ENCODE measurements around the gene TMEM164. TPM values are rescaled to one million over a fixed set of nuclear protein-coding genes. Genes with fewer than 3 reads are reported as not detected.

TMEM164 gene
- total and polyA plus RNA-seq, 2 experiments from 2014 or later = 3.4 to 17.2 TPM

DNA sequence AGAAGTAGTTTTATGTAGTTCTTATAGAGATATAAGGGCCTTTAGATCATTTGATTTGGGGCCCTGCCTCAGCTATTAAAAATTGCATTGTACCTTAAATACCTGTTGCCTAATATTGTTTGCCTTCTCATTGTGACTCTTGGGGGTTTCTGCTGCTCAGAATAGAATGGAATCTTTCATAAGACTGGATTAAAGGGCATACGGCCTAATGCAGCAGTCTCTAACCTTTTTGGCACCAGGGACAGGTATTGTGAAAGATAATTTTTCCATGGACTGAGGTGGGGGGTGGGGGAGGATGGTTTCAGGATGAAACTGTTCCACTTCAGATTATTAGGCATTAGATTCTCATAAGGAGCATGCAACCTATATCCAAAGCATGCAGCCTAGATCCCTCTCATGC, 46.2 kb downstream of the TMEM164 start:
- Histone ChIP-seq H3K36me3 (ENCODE audit: insufficient read depth) (no peaks in the 10 kb centered on the region), H2AFZ (no peak overlapping the region), H3K9me2 (ENCODE audit: insufficient read depth) (no peaks in the 10 kb centered on the region), H3K27me3 (ENCODE audit: insufficient read depth) (no peaks in the 10 kb centered on the region), H3K4me2 (no peak overlapping the region), H4K20me1 (replicated peaks; ENCODE audit: insufficient read depth) (no peaks in the 10 kb centered on the region), H3K27ac (ENCODE audit: low read depth) (no peak overlapping the region), H3K79me2 (replicated peaks; ENCODE audit: insufficient read depth) (no peaks in the 10 kb centered on the region), H3F3A (replicated peaks; ENCODE audit: low read depth) (no peaks in the 10 kb centered on the region), H3K4me3 (no peak overlapping the region), H3K4me1 (ENCODE audit: insufficient read depth) (peaks cover 16% of the 10 kb centered on the region)
- peaks cover 37% of the 10 kb centered on the region for H3K4me1 Mint-ChIP-seq
- no peak overlapping the region for H3K27ac Mint-ChIP-seq
- H3K36me3 Mint-ChIP-seq (ENCODE audit: low read depth) = 0 out of 3 replicates have a peak, but pooled peaks cover 3% of the 10 kb centered on the region
- DNase-seq (ENCODE audit: low spot score) (no peak), ATAC-seq (no peak)
- H3K27me3 Mint-ChIP-seq (ENCODE audit: insufficient read depth, low read depth, poor library complexity) = no peaks in the 10 kb centered on the region
- no peaks in the 10 kb centered on the region for H3K9me3 Mint-ChIP-seq
- no peak overlapping the region for H3K4me3 Mint-ChIP-seq
- TF ChIP-seq STAT1 (IDR thresholded peaks at IDR 0.05; ENCODE audit: unreplicated experiment) = no peak
- TF ChIP-seq, protein P1, sequence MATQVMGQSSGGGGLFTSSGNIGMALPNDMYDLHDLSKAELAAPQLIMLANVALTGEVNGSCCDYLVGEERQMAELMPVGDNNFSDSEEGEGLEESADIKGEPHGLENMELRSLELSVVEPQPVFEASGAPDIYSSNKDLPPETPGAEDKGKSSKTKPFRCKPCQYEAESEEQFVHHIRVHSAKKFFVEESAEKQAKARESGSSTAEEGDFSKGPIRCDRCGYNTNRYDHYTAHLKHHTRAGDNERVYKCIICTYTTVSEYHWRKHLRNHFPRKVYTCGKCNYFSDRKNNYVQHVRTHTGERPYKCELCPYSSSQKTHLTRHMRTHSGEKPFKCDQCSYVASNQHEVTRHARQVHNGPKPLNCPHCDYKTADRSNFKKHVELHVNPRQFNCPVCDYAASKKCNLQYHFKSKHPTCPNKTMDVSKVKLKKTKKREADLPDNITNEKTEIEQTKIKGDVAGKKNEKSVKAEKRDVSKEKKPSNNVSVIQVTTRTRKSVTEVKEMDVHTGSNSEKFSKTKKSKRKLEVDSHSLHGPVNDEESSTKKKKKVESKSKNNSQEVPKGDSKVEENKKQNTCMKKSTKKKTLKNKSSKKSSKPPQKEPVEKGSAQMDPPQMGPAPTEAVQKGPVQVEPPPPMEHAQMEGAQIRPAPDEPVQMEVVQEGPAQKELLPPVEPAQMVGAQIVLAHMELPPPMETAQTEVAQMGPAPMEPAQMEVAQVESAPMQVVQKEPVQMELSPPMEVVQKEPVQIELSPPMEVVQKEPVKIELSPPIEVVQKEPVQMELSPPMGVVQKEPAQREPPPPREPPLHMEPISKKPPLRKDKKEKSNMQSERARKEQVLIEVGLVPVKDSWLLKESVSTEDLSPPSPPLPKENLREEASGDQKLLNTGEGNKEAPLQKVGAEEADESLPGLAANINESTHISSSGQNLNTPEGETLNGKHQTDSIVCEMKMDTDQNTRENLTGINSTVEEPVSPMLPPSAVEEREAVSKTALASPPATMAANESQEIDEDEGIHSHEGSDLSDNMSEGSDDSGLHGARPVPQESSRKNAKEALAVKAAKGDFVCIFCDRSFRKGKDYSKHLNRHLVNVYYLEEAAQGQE (IDR thresholded peaks at IDR 0.05; ENCODE audit: unreplicated experiment) = no peak

DNA sequence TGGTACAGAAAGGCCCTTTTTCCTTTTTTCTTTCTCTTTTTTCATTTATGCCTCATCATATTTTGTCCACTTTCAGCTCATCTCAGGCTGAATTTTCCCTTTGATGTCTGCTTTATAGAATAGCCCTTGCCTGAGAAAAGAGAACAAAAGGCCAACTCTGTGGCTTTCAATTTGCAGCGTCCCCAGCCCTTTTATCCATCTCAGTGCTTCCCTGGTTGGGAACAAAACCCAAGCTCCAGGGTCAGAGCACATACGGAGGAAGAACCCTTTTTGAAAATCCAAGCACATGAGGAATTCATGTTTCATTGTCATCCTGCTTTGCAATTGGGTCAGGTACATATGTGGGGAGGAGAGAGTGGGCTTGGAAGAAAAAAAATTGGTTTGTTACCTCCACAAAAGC, 47.5 kb downstream of the TMEM164 start:
- no peak overlapping the region for H2AFZ ChIP-seq
- H3K4me3 ChIP-seq = no peak overlapping the region
- H3K9me2 ChIP-seq (ENCODE audit: insufficient read depth) = no peaks in the 10 kb centered on the region
- peaks cover 35% of the 10 kb centered on the region for H3K4me1 Mint-ChIP-seq
- H3K4me3 Mint-ChIP-seq = no peak overlapping the region
- no peaks in the 10 kb centered on the region for H3F3A ChIP-seq (replicated peaks; ENCODE audit: low read depth)
- H3K36me3 Mint-ChIP-seq (ENCODE audit: low read depth) = 0 out of 3 replicates have a peak, but pooled peaks cover 6% of the 10 kb centered on the region
- H3K27me3 Mint-ChIP-seq (ENCODE audit: insufficient read depth, low read depth, poor library complexity) = no peaks in the 10 kb centered on the region
- H3K4me1 ChIP-seq (ENCODE audit: insufficient read depth) = peaks cover 15% of the 10 kb centered on the region
- H4K20me1 ChIP-seq (replicated peaks; ENCODE audit: insufficient read depth) = no peaks in the 10 kb centered on the region
- H3K79me2 ChIP-seq (replicated peaks; ENCODE audit: insufficient read depth) = no peaks in the 10 kb centered on the region
- DNase-seq (ENCODE audit: low spot score) (no peak), ATAC-seq (peak; percentile 54)
- no peaks in the 10 kb centered on the region for H3K36me3 ChIP-seq (ENCODE audit: insufficient read depth)
- H3K4me2 ChIP-seq = no peak overlapping the region
- no peaks in the 10 kb centered on the region for H3K9me3 Mint-ChIP-seq
- no peak overlapping the region for H3K27ac ChIP-seq (ENCODE audit: low read depth)
- no peaks in the 10 kb centered on the region for H3K27me3 ChIP-seq (ENCODE audit: insufficient read depth)
- no peak overlapping the region for H3K27ac Mint-ChIP-seq
- TF ChIP-seq EZH2 (IDR thresholded peaks at IDR 0.05; ENCODE audit: low read depth, unreplicated experiment) = no peak
- TF ChIP-seq, protein P2, sequence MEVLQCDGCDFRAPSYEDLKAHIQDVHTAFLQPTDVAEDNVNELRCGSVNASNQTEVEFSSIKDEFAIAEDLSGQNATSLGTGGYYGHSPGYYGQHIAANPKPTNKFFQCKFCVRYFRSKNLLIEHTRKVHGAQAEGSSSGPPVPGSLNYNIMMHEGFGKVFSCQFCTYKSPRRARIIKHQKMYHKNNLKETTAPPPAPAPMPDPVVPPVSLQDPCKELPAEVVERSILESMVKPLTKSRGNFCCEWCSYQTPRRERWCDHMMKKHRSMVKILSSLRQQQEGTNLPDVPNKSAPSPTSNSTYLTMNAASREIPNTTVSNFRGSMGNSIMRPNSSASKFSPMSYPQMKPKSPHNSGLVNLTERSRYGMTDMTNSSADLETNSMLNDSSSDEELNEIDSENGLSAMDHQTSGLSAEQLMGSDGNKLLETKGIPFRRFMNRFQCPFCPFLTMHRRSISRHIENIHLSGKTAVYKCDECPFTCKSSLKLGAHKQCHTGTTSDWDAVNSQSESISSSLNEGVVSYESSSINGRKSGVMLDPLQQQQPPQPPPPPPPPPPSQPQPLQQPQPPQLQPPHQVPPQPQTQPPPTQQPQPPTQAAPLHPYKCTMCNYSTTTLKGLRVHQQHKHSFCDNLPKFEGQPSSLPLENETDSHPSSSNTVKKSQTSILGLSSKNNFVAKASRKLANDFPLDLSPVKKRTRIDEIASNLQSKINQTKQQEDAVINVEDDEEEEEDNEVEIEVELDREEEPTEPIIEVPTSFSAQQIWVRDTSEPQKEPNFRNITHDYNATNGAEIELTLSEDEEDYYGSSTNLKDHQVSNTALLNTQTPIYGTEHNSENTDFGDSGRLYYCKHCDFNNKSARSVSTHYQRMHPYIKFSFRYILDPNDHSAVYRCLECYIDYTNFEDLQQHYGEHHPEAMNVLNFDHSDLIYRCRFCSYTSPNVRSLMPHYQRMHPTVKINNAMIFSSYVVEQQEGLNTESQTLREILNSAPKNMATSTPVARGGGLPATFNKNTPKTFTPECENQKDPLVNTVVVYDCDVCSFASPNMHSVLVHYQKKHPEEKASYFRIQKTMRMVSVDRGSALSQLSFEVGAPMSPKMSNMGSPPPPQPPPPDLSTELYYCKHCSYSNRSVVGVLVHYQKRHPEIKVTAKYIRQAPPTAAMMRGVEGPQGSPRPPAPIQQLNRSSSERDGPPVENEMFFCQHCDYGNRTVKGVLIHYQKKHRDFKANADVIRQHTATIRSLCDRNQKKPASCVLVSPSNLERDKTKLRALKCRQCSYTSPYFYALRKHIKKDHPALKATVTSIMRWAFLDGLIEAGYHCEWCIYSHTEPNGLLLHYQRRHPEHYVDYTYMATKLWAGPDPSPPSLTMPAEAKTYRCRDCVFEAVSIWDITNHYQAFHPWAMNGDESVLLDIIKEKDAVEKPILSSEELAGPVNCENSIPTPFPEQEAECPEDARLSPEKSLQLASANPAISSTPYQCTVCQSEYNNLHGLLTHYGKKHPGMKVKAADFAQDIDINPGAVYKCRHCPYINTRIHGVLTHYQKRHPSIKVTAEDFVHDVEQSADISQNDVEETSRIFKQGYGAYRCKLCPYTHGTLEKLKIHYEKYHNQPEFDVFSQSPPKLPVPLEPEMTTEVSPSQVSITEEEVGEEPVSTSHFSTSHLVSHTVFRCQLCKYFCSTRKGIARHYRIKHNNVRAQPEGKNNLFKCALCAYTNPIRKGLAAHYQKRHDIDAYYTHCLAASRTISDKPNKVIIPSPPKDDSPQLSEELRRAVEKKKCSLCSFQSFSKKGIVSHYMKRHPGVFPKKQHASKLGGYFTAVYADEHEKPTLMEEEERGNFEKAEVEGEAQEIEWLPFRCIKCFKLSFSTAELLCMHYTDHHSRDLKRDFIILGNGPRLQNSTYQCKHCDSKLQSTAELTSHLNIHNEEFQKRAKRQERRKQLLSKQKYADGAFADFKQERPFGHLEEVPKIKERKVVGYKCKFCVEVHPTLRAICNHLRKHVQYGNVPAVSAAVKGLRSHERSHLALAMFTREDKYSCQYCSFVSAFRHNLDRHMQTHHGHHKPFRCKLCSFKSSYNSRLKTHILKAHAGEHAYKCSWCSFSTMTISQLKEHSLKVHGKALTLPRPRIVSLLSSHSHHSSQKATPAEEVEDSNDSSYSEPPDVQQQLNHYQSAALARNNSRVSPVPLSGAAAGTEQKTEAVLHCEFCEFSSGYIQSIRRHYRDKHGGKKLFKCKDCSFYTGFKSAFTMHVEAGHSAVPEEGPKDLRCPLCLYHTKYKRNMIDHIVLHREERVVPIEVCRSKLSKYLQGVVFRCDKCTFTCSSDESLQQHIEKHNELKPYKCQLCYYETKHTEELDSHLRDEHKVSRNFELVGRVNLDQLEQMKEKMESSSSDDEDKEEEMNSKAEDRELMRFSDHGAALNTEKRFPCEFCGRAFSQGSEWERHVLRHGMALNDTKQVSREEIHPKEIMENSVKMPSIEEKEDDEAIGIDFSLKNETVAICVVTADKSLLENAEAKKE (CRISPR knock-in tag; IDR thresholded peaks at IDR 0.05) = no peak
- TF ChIP-seq, protein P3, sequence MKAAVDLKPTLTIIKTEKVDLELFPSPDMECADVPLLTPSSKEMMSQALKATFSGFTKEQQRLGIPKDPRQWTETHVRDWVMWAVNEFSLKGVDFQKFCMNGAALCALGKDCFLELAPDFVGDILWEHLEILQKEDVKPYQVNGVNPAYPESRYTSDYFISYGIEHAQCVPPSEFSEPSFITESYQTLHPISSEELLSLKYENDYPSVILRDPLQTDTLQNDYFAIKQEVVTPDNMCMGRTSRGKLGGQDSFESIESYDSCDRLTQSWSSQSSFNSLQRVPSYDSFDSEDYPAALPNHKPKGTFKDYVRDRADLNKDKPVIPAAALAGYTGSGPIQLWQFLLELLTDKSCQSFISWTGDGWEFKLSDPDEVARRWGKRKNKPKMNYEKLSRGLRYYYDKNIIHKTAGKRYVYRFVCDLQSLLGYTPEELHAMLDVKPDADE (IDR thresholded peaks at IDR 0.05) = no peak
- TF ChIP-seq, protein P4, sequence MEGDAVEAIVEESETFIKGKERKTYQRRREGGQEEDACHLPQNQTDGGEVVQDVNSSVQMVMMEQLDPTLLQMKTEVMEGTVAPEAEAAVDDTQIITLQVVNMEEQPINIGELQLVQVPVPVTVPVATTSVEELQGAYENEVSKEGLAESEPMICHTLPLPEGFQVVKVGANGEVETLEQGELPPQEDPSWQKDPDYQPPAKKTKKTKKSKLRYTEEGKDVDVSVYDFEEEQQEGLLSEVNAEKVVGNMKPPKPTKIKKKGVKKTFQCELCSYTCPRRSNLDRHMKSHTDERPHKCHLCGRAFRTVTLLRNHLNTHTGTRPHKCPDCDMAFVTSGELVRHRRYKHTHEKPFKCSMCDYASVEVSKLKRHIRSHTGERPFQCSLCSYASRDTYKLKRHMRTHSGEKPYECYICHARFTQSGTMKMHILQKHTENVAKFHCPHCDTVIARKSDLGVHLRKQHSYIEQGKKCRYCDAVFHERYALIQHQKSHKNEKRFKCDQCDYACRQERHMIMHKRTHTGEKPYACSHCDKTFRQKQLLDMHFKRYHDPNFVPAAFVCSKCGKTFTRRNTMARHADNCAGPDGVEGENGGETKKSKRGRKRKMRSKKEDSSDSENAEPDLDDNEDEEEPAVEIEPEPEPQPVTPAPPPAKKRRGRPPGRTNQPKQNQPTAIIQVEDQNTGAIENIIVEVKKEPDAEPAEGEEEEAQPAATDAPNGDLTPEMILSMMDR (conservative IDR thresholded peaks at IDR 0.05; ENCODE audit: low read depth in 2 of 2) = no peak
- TF ChIP-seq NANOG (IDR thresholded peaks at IDR 0.05; ENCODE audit: borderline replicate concordance) = no peak
